Mesenchymal stem cell (in vitro differentiated cells and primary cell): ENCODE measurements around the gene GPBAR1.

Experiments used
- DNase-seq: peaks from one replicate; pipeline ENCODE4 v3.0.0-alpha.2; 2013
- H2AFZ ChIP-seq: one replicate; pipeline ENCODE4 v1.6.1; 2013; ENCODE audit warnings: low read depth, mild to moderate bottlenecking, control low read depth, inconsistent platforms, low read length, moderate library complexity
- H2AK5ac ChIP-seq: 2 replicates; pipeline ENCODE4 v1.6.1; 2013; ENCODE audit warnings: low read length, moderate library complexity, mild to moderate bottlenecking, inconsistent platforms; ENCODE audit not compliant: severe bottlenecking
- H2BK120ac ChIP-seq: one replicate; pipeline ENCODE4 v1.6.1; 2013; ENCODE audit warnings: low read depth, mild to moderate bottlenecking, inconsistent platforms, low read length, moderate library complexity
- H2BK12ac ChIP-seq, 2 experiments: one replicate each; pipeline ENCODE4 v1.6.1; 2013; ENCODE audit warnings: inconsistent platforms in 2 of 2, low read length in 2 of 2, mild to moderate bottlenecking in 2 of 2, moderate library complexity in 2 of 2, control low read depth in 1 of 2
- H2BK15ac ChIP-seq: one replicate; pipeline ENCODE4 v1.6.1; 2013; ENCODE audit warnings: mild to moderate bottlenecking, low read depth, inconsistent platforms; ENCODE audit not compliant: poor library complexity, severe bottlenecking
- H2BK5ac ChIP-seq: 2 replicates; pipeline ENCODE4 v1.6.1; 2013; ENCODE audit warnings: low read depth, mild to moderate bottlenecking, low read length, control low read depth, inconsistent platforms; ENCODE audit not compliant: poor library complexity, severe bottlenecking
- H3K14ac ChIP-seq, 2 experiments: one replicate each; pipeline ENCODE4 v1.6.1; 2013; ENCODE audit warnings: inconsistent platforms in 2 of 2, low read length in 2 of 2, control low read depth in 1 of 2, mild to moderate bottlenecking in 1 of 2, moderate library complexity in 1 of 2
- H3K18ac ChIP-seq, 2 experiments: one replicate each; pipeline ENCODE4 v1.6.1; 2013; ENCODE audit warnings: inconsistent platforms in 2 of 2, low read length in 2 of 2, control low read depth in 1 of 2, low read depth in 1 of 2, mild to moderate bottlenecking in 1 of 2
- H3K23ac ChIP-seq, 2 experiments: one replicate each; pipeline ENCODE4 v1.6.1; 2013; ENCODE audit warnings: inconsistent platforms in 2 of 2, low read length in 2 of 2, mild to moderate bottlenecking in 2 of 2, moderate library complexity in 2 of 2, control low read depth in 1 of 2
- H3K27ac ChIP-seq: 2 replicates; pipeline ENCODE4 v1.5.1; 2013; ENCODE audit warnings: mild to moderate bottlenecking, moderate library complexity, low read length, control low read depth, inconsistent platforms; ENCODE audit not compliant: poor library complexity, severe bottlenecking
- H3K27me3 ChIP-seq, 2 experiments: 2 replicates each; pipeline versions ENCODE4 v1.6.1 to v1.7.0; 2013; ENCODE audit warnings: low read length in 2 of 2, mild to moderate bottlenecking in 2 of 2, moderate library complexity in 2 of 2, control low read depth in 1 of 2, inconsistent platforms in 1 of 2; ENCODE audit not compliant: control insufficient read depth in 1 of 2, insufficient read depth in 1 of 2
- H3K36me3 ChIP-seq, 2 experiments: 2 replicates each; pipeline versions ENCODE4 v1.6.1 to v1.7.0; 2013; ENCODE audit warnings: low read length in 2 of 2, control low read depth in 1 of 2, inconsistent platforms in 1 of 2, low read depth in 1 of 2, mild to moderate bottlenecking in 1 of 2; ENCODE audit not compliant: insufficient read depth in 2 of 2, control insufficient read depth in 1 of 2
- H3K4ac ChIP-seq, 2 experiments: one replicate each; pipeline ENCODE4 v1.6.1; 2013; ENCODE audit warnings: inconsistent platforms in 2 of 2, low read length in 2 of 2, mild to moderate bottlenecking in 2 of 2, moderate library complexity in 2 of 2, control low read depth in 1 of 2, low read depth in 1 of 2
- H3K4me1 ChIP-seq: 2 replicates; pipeline ENCODE4 v1.6.1; 2013; ENCODE audit warnings: low read depth, low read length, control low read depth; ENCODE audit not compliant: control insufficient read depth, insufficient read depth
- H3K4me2 ChIP-seq: 2 replicates; pipeline ENCODE4 v1.6.1; 2013; ENCODE audit warnings: low read length, mild to moderate bottlenecking, inconsistent platforms; ENCODE audit not compliant: poor library complexity, severe bottlenecking
- H3K4me3 ChIP-seq, 2 experiments: 2 replicates each; pipeline versions ENCODE4 v1.5.1 to v1.7.0; 2013; ENCODE audit warnings: low read length in 2 of 2, mild to moderate bottlenecking in 2 of 2, control low read depth in 1 of 2, low read depth in 1 of 2; ENCODE audit not compliant: insufficient read depth in 1 of 2
- H3K79me1 ChIP-seq: replicated peaks from 2 replicates; pipeline ENCODE4 v1.6.1; 2013; ENCODE audit warnings: mild to moderate bottlenecking, control low read depth, low read length, inconsistent platforms; ENCODE audit not compliant: poor library complexity, severe bottlenecking
- H3K9ac ChIP-seq: 2 replicates; pipeline ENCODE4 v1.7.0; 2013; ENCODE audit warnings: mild to moderate bottlenecking, low read length, moderate library complexity
- H3K9me3 ChIP-seq: 2 replicates; pipeline ENCODE4 v1.7.0; 2013; ENCODE audit warnings: mild to moderate bottlenecking, low read length; ENCODE audit not compliant: control insufficient read depth
- H4K8ac ChIP-seq: one replicate; pipeline ENCODE4 v1.6.1; 2013; ENCODE audit warnings: inconsistent platforms, mild to moderate bottlenecking, low read length, moderate library complexity
- H4K91ac ChIP-seq: one replicate; pipeline ENCODE4 v1.6.1; 2013; ENCODE audit warnings: mild to moderate bottlenecking, low read length, inconsistent platforms
- WGBS: methylation state at CpG from one replicate; pipeline ENCODE4 v1.1.7; 2013; ENCODE audit warnings: mixed read lengths; 5-methylcytosine and 5-hydroxymethylcytosine counted together

The GPBAR1 gene

GRCh38 chr2:218236829-218237228, 24.0 kb upstream of the GPBAR1 start:
- Histone ChIP-seq H3K36me3 (peaks cover 47 to 93% of the 10 kb centered on the region in 2 experiments), H2BK120ac (no peak overlapping the region), H3K18ac (no peak overlapping the region), H3K4me2 (no peak overlapping the region), H2BK5ac (no peak overlapping the region), H3K9me3 (no peaks in the 10 kb centered on the region), H3K27me3 (no peaks in the 10 kb centered on the region), H3K4me1 (no peaks in the 10 kb centered on the region), H3K9ac (no peak overlapping the region), H4K8ac (no peak overlapping the region), H2BK15ac (no peak overlapping the region), H3K23ac (no peak overlapping the region), H2AFZ (no peak overlapping the region), H3K4me3 (no peak overlapping the region), H2BK12ac (no peak overlapping the region), H3K79me1 (peaks cover 18% of the 10 kb centered on the region), H3K27ac (no peak overlapping the region), H4K91ac (no peak overlapping the region), H2AK5ac (no peak overlapping the region), H3K14ac (no peak overlapping the region), H3K4ac (no peak overlapping the region)
- 96% methylated on average over 3 of the region's 4 CpGs for WGBS
- DNase-seq = no peak

GRCh38 chr2:218238887-218239286, 21.9 kb upstream of the GPBAR1 start:
- no CpG with 5 or more reads among the region's 1 CpG for WGBS
- Histone ChIP-seq H4K91ac (no peak overlapping the region), H3K79me1 (peaks cover 20% of the 10 kb centered on the region), H4K8ac (no peak overlapping the region), H3K9me3 (no peaks in the 10 kb centered on the region), H3K18ac (no peak overlapping the region), H3K4me1 (no peaks in the 10 kb centered on the region), H2BK5ac (no peak overlapping the region), H3K23ac (no peak overlapping the region), H3K4me3 (no peak overlapping the region), H3K9ac (no peak overlapping the region), H2AK5ac (no peak overlapping the region), H2BK15ac (no peak overlapping the region), H3K27me3 (no peaks in the 10 kb centered on the region), H2BK120ac (no peak overlapping the region), H2AFZ (no peak overlapping the region), H3K14ac (no peak overlapping the region), H3K27ac (no peak overlapping the region), H2BK12ac (no peak overlapping the region), H3K4me2 (no peak overlapping the region), H3K4ac (no peak overlapping the region), H3K36me3 (peaks cover 36 to 97% of the 10 kb centered on the region in 2 experiments)
- no peak for DNase-seq

GRCh38 chr2:218244204-218244603, 16.6 kb upstream of the GPBAR1 start:
- Histone ChIP-seq H3K23ac (no peak overlapping the region), H4K8ac (no peak overlapping the region), H2BK5ac (no peak overlapping the region), H3K4me3 (no peak overlapping the region), H3K79me1 (peaks cover 22% of the 10 kb centered on the region), H3K9me3 (no peaks in the 10 kb centered on the region), H3K27ac (no peak overlapping the region), H3K14ac (no peak overlapping the region), H3K18ac (no peak overlapping the region), H4K91ac (no peak overlapping the region), H3K36me3 (peaks cover 51 to 94% of the 10 kb centered on the region in 2 experiments), H2BK120ac (no peak overlapping the region), H2AFZ (no peak overlapping the region), H2AK5ac (no peak overlapping the region), H3K4ac (no peak overlapping the region), H3K4me1 (peaks cover 5% of the 10 kb centered on the region), H2BK12ac (no peak overlapping the region), H3K9ac (no peak overlapping the region), H3K27me3 (no peaks in the 10 kb centered on the region), H2BK15ac (no peak overlapping the region), H3K4me2 (no peak overlapping the region)
- no peak for DNase-seq
- WGBS = 100% methylated on average over 1 of the region's 1 CpG

- H3K27me3 ChIP-seq = no peaks in the 10 kb centered on the region
- WGBS = 95% methylated on average over 1 of the region's 2 CpGs
- no peak overlapping the region for H3K27ac ChIP-seq
- no peak overlapping the region for H2BK5ac ChIP-seq
- no peak overlapping the region for H2AK5ac ChIP-seq
- no peak overlapping the region for H4K91ac ChIP-seq
- no peak overlapping the region for H4K8ac ChIP-seq
- no peak overlapping the region for H3K18ac ChIP-seq
- H3K9me3 ChIP-seq = no peaks in the 10 kb centered on the region
- no peak overlapping the region for H2BK12ac ChIP-seq
- no peak overlapping the region for H3K23ac ChIP-seq
- H2AFZ ChIP-seq = no peak overlapping the region
- no peak overlapping the region for H2BK15ac ChIP-seq
- H3K4me3 ChIP-seq = no peak overlapping the region
- no peak overlapping the region for H3K14ac ChIP-seq
- H3K36me3 ChIP-seq = peaks cover 52 to 94% of the 10 kb centered on the region in 2 experiments
- peaks cover 5% of the 10 kb centered on the region for H3K4me1 ChIP-seq
- DNase-seq = no peak
- H3K79me1 ChIP-seq = peaks cover 25% of the 10 kb centered on the region
- H3K9ac ChIP-seq = no peak overlapping the region
- H2BK120ac ChIP-seq = no peak overlapping the region
- no peak overlapping the region for H3K4me2 ChIP-seq
- H3K4ac ChIP-seq = no peak overlapping the region
Observed at GRCh38 chr2:218244665-218245064, 16.1 kb upstream of the GPBAR1 start.
